HL-60/S4 treated with phorbol 12-myristate 13-acetate at 8.2 ng/mL for 4 days and 3 days (cell line): ENCODE measurements around the gene KIF18B.

Experiments
- in situ Hi-C: fragments of 300-500 bp; cut with MboI; formaldehyde crosslinking; loops from 2 replicates; pipeline ENCODE4 v1.15.0; 2022; ENCODE audit warnings: low sequenced_read_pairs

Gene KIF18B

DNA sequence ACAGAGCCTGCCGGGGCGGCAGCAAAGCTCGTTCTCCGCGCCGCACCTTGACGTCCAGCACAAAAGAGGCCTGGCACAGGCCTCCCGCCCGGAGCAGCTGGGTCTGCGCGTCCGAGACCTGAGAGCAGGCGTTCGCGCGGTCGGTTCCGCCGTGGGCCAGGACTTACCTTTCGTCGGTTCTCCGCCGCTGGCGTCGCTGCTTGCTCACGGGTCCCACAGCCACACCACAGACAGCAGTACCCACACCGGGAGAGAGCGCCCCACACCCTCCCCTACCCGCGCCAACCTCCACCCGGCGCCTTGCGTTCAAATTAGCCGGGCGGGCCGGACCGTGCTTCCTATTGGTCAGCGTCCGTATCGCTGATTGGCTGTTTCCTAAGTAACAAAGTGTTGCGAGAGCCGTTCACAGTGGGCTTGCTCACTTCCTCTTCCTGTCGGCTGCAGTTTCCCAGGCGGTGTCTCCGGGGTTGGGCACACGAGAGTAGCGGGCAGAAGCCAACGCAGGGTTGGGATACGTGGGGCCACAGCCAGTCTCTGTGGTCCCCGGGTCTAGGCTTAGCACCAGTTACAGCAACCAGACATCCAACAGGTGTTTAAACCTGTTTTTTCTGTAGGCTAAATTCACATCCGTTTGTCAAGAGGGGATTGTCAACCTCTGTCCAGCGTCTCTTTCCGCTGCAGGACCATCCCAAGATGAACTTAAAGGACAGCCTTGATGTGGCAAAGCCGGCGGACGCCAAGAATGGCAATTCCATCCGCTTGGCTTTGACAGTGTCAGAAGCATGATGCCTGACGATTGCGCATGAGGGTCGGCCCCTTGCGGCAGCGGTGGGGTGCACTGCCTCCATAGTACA lies at the start of gene KIF18B:
KIF18B (minus strand) TSS at position 313 of the 854 bp plus-strand sequence. CDS start 11,429 bp downstream, outside the sequence.
- in situ Hi-C loops = no loop called here

GRCh38 chr17:44996304-44996703 lies 48.7 kb upstream of the KIF18B start:
- in situ Hi-C loops = no loop called here

DNA sequence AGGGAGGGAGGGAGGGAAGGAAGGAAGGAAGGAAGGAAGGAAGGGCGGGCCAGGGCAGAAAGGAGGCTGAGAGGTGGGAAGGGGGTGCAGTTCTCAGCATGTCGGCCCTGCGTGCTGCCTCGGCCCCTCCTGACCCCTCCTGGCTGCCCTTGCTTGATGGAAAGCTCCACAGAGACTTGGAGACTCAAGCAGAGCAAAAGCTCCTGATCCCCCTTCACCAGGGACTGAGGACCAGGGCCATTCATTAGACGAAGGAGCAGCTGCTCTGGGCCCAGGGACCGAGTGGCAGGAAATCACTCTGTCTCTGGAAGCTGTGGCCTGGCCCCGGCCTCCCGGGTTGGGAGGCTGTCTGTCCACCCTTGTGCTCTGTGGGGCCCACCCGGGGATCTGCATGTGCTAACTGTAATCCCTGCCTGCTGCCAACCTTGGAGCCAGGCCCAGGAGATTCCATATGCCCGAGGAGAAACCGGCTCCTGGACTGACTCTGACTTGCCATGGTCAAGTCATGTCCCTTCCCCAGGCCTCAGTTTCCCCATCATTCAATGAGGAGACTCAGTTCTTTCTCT lies 47.9 kb upstream of the KIF18B start:
- in situ Hi-C loops = no loop called here

GRCh38 chr17:44992242-44992939 lies 44.8 kb upstream of the KIF18B start:
- in situ Hi-C loops = no loop called here

GRCh38 chr17:44990994-44991393 lies 43.4 kb upstream of the KIF18B start:
- in situ Hi-C loops = no loop called here

GRCh38 chr17:44989552-44990138 lies 42.1 kb upstream of the KIF18B start:
- in situ Hi-C loops = no loop called here

GRCh38 chr17:44988044-44988942 lies 40.7 kb upstream of the KIF18B start:
- in situ Hi-C loops = no loop called here

GRCh38 chr17:44983563-44983962 lies 36.0 kb upstream of the KIF18B start:
- in situ Hi-C loops = no loop called here

DNA sequence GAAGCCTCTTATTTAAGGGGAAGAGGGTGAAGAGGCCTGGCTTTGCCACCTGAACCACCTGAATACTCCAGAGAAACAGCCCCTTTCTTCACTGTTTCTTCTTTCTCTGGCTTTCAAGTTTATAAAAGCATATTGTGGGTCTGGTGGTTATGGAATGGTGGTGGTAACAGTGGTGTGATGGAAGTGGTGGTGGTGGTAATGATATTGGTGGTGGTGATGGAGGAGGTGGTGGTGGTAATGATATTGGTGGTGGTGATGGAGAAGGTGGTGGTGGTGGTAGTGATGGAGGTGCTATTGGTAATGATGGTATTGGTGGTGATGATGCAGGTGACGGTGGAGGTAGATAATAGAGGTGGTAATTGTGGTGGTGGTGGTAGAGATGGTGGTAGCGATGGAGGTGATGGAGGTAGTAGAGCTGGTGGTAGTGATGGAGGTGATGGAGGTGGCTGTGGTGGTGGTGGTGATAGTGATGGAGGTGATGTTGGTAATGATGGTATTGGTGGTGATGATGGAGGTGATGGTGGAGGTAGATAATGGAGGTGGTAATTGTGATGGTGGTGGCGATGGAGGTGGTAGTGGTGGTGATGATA lies 34.6 kb upstream of the KIF18B start:
- in situ Hi-C loops = no loop called here

GRCh38 chr17:44981221-44981968 lies 33.8 kb upstream of the KIF18B start:
- in situ Hi-C loops = no loop called here

- in situ Hi-C loops = no loop called here
Observed at GRCh38 chr17:44979426-44979995, 31.9 kb upstream of the KIF18B start.

GRCh38 chr17:44978807-44979206 lies 31.2 kb upstream of the KIF18B start:
- in situ Hi-C loops = no loop called here

- in situ Hi-C loops = no loop called here
Observed at GRCh38 chr17:44977814-44978550, 30.4 kb upstream of the KIF18B start.

DNA sequence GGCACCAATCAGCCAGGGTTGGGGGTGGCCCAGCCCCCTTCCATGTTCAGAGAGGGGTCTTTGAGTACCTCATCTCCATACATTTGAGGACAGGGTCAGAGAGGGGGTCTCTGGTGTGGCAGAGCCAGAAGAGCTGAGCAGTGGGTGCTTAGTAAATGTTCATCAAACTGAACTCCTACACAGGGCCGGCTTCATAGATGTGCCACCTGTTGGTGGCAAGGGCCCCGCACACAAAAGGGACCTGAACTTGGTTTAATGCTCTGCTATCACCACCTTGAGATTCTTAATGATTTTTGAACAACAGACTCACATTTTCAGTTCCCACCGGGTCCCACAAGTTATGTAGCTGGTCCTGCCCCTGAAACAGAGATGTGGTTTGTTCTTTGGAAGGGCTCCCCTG lies 29.5 kb upstream of the KIF18B start:
- in situ Hi-C loops = no loop called here

DNA sequence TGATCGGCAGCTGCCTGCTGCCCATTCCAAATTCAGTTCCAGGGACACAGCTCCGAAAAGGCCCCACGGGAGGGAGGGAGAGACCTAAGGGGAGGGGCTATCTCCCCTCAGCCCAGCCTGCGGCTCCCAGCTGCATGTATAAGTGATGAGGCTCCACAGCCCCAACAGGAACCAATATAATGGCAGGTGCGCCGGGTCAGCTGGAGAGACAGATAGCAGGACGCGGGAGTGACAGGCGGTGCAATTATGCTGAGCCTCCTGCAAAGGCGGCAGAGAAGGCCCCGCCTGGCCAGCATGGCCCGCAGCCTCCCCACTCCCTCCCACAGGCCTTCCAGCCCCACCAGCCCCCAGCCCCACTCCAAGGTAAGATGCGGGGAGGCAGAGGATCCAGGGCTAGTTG lies 28.6 kb upstream of the KIF18B start:
- in situ Hi-C loops = no loop called here

GRCh38 chr17:44972953-44973352 lies 25.4 kb upstream of the KIF18B start:
- in situ Hi-C loops = no loop called here

GRCh38 chr17:44971776-44972483 lies 24.4 kb upstream of the KIF18B start:
- in situ Hi-C loops = no loop called here
